NCI-H82 treated with DMSO at 0.1 percent for 48 hours (cell line): ENCODE measurements around the gene ATP1B2.

ENCODE experiments used
- DNase-seq: peaks from one replicate; lab custom pipeline; 2025; ENCODE audit not compliant: unreplicated experiment; lab: John Stamatoyannopoulos, UW

Gene ATP1B2

DNA sequence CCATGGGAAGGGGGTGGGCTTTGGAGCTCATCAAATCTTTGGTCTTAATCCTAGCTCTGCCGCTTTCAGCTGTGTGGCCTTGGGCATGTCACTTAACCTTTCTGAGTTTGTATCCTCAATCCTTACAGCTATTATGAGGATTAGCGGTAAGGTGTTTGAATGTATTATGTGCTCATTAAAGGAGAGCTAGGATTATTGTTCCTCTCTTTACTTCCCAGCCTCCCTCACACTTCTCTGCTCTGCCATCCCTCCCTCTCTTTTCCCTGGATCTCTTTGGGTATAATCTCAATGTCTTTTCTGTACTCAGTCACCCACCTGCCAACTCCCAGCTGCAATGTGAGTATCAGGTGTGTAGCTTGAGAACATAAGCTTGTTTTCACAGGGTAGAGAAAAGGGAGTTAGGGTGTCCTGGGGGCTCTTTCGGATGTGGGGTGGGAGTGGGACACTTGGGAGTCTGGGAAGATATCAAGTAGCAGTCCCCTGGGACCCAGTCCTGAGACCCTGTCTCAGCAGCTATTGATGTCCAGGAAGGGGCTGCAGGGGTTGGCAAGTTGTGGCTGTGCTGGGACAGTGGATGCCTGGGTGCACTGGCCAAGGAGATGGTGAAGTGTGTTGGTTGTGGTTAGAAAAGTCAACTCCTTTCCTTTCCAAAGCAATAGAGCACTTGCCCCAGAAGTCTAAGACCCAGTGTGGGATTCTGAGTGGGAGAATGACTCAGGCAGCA is 56.1 kb downstream of the ATP1B2 start:
- DNase-seq, result no peak
